ENCODE results near the gene HK3. TPM values are rescaled to one million over a fixed set of nuclear protein-coding genes. Genes with fewer than 3 reads are reported as not detected.

The HK3 gene
- polyA plus RNA-seq, 4 donors, result 0.30 to 7.5 (median 1.5) TPM

- DNase-seq (no peak), FAIRE-seq (no peak)
- peaks cover 17 to 18% (median 17%) of the 10 kb centered on the region in 3 donors for H3K36me3 ChIP-seq (ENCODE audit: control insufficient read depth in 3 of 3, insufficient read depth in 2 of 3, low read depth in 1 of 3, low read length in 3 of 3)
- WGBS, 3 donors, result 70 to 73% (median 71%) methylated on average over 7 of the region's 7 CpGs
- H3K27me3 ChIP-seq (ENCODE audit: control insufficient read depth in 3 of 3, insufficient read depth in 3 of 3, low read length in 3 of 3), result peaks cover 0 to 6% (median 0%) of the 10 kb centered on the region in 3 donors
- no peaks in the 10 kb centered on the region for H3K4me1 ChIP-seq (ENCODE audit: control insufficient read depth in 3 of 3, insufficient read depth in 2 of 3, low read depth in 1 of 3, low read length in 2 of 3)
- H3K4me3 ChIP-seq (ENCODE audit: low read depth in 1 of 3, low read length in 3 of 3), result no peak overlapping the region
- H3K9me3 ChIP-seq (ENCODE audit: control insufficient read depth in 2 of 2, insufficient read depth in 1 of 2, low read depth in 1 of 2, low read length in 1 of 2), result no peaks in the 10 kb centered on the region
- no peak overlapping the region for H3K27ac ChIP-seq (ENCODE audit: low read depth in 1 of 3, low read length in 2 of 3)
Observed at GRCh38 chr5:176900780-176901204, 1.6 kb upstream of the HK3 start.

DNA sequence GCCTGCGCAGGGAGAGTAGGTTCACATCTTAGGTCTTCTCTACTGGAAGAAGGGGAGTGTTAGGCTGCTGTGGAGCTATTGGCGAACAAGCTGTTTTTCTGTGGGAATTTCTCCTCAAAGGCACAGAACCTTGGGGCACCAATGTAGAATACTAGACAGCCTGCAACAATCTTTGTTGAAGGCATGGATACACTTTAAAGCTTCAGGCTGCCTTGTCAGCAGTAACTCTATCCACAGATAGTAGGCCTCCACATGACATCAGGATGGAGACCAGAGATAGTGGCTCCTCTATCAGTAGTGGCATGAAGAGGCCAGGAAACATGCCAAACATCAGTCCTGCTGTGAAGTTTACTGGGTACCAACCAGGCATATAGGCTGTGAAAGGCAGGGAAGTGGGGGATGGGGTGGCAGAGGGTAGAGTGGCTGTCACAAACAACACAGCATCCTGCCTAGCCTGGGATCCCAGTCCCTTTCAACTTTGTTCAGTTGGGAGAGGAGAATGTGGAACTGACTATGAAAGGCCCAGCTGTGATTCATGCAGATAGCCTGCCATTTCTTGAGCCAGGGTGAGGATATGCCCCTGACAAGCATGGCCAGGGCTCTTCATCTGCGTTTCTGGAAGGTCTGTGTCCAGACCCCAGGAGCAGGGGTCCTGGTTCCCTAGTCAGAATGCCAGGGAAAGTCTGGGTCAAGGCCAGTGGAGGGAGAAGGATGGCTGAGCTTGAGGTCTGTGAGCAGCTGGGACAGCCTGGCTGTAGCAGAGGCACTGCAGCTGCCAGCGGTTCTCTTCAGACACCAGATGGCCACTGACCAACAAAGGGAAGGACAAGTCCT, 1.0 kb upstream of the HK3 start:
- FAIRE-seq, result no peak

GRCh38 chr5:176897263-176897662, 1.9 kb downstream of the HK3 start:
- Histone ChIP-seq H3K4me1 (ENCODE audit: control insufficient read depth in 3 of 3, insufficient read depth in 2 of 3, low read depth in 1 of 3, low read length in 2 of 3) (no peaks in the 10 kb centered on the region), H3K36me3 (ENCODE audit: control insufficient read depth in 3 of 3, insufficient read depth in 2 of 3, low read depth in 1 of 3, low read length in 3 of 3) (peaks cover 0 to 4% (median 0%) of the 10 kb centered on the region in 3 donors), H3K9me3 (ENCODE audit: control insufficient read depth in 2 of 2, insufficient read depth in 1 of 2, low read depth in 1 of 2, low read length in 1 of 2) (no peaks in the 10 kb centered on the region), H3K27me3 (ENCODE audit: control insufficient read depth in 3 of 3, insufficient read depth in 3 of 3, low read length in 3 of 3) (peaks cover 0 to 9% (median 0%) of the 10 kb centered on the region in 3 donors), H3K4me3 (ENCODE audit: low read depth in 1 of 3, low read length in 3 of 3) (no peak overlapping the region), H3K27ac (ENCODE audit: low read depth in 1 of 3, low read length in 2 of 3) (no peak overlapping the region)
- WGBS, 3 donors, result 56 to 66% (median 60%) methylated on average over 3 of the region's 3 CpGs
- DNase-seq (no peak), FAIRE-seq (no peak)

More for the DNA sequence above, 1.0 kb upstream of the HK3 start:
- peaks cover 12 to 15% (median 14%) of the 10 kb centered on the region in 3 donors for H3K36me3 ChIP-seq (ENCODE audit: control insufficient read depth in 3 of 3, insufficient read depth in 2 of 3, low read depth in 1 of 3, low read length in 3 of 3)
- no peaks in the 10 kb centered on the region for H3K9me3 ChIP-seq (ENCODE audit: control insufficient read depth in 2 of 2, insufficient read depth in 1 of 2, low read depth in 1 of 2, low read length in 1 of 2)
- H3K4me3 ChIP-seq (ENCODE audit: low read depth in 1 of 3, low read length in 3 of 3), result no peak overlapping the region
- H3K27me3 ChIP-seq (ENCODE audit: control insufficient read depth in 3 of 3, insufficient read depth in 3 of 3, low read length in 3 of 3), result peaks cover 0 to 6% (median 0%) of the 10 kb centered on the region in 3 donors
- no peak for DNase-seq
- H3K27ac ChIP-seq (ENCODE audit: low read depth in 1 of 3, low read length in 2 of 3), result no peak overlapping the region
- no peaks in the 10 kb centered on the region for H3K4me1 ChIP-seq (ENCODE audit: control insufficient read depth in 3 of 3, insufficient read depth in 2 of 3, low read depth in 1 of 3, low read length in 2 of 3)
- 78 to 92% (median 86%) methylated on average over 4 of the region's 4 CpGs for WGBS, 3 donors

- H3K4me1 ChIP-seq (ENCODE audit: control insufficient read depth in 3 of 3, insufficient read depth in 2 of 3, low read depth in 1 of 3, low read length in 2 of 3), result no peaks in the 10 kb centered on the region
- no peak for DNase-seq
- no peaks in the 10 kb centered on the region for H3K9me3 ChIP-seq (ENCODE audit: control insufficient read depth in 2 of 2, insufficient read depth in 1 of 2, low read depth in 1 of 2, low read length in 1 of 2)
- H3K36me3 ChIP-seq (ENCODE audit: control insufficient read depth in 3 of 3, insufficient read depth in 2 of 3, low read depth in 1 of 3, low read length in 3 of 3), result peaks cover 0 to 3% (median 0%) of the 10 kb centered on the region in 3 donors
- FAIRE-seq, result no peak
- H3K27ac ChIP-seq (ENCODE audit: low read depth in 1 of 3, low read length in 2 of 3), result no peak overlapping the region
- WGBS, 3 donors, result 81 to 88% (median 86%) methylated on average over 4 of the region's 4 CpGs
- peaks cover 0 to 9% (median 0%) of the 10 kb centered on the region in 3 donors for H3K27me3 ChIP-seq (ENCODE audit: control insufficient read depth in 3 of 3, insufficient read depth in 3 of 3, low read length in 3 of 3)
- no peak overlapping the region for H3K4me3 ChIP-seq (ENCODE audit: low read depth in 1 of 3, low read length in 3 of 3)
Observed at GRCh38 chr5:176895831-176896230, 3.3 kb downstream of the HK3 start.

- FAIRE-seq, result no peak
- WGBS, 3 donors, result 83 to 91% (median 90%) methylated on average over 6 of the region's 6 CpGs
- H3K27ac ChIP-seq (ENCODE audit: low read depth in 1 of 3, low read length in 2 of 3), result no peak overlapping the region
Observed at GRCh38 chr5:176894298-176894697, 4.8 kb downstream of the HK3 start.

DNA sequence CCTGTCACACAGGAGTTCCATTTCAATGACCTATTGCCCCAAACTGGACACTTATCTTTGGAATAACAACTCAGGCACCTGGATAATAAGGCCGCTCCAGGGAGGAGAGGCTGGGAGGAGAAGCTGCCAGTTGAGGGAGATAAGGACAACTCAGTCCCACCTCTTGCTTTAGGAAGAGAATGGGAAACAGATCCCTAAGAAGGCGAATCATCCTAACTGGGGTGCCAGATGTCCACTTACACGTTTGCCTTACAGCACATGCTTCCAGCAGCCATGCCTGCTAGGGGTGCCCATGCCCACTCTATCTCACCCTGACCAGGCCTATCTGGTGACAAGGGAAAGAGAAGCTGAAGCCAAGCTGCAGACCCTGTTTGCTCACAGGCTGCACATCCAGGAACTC, 6.5 kb downstream of the HK3 start:
- H3K4me1 ChIP-seq (ENCODE audit: control insufficient read depth in 3 of 3, insufficient read depth in 2 of 3, low read depth in 1 of 3, low read length in 2 of 3), result no peaks in the 10 kb centered on the region
- H3K36me3 ChIP-seq (ENCODE audit: control insufficient read depth in 3 of 3, insufficient read depth in 2 of 3, low read depth in 1 of 3, low read length in 3 of 3), result no peaks in the 10 kb centered on the region
- H3K4me3 ChIP-seq (ENCODE audit: low read depth in 1 of 3, low read length in 3 of 3), result no peak overlapping the region
- peaks cover 0 to 9% (median 0%) of the 10 kb centered on the region in 3 donors for H3K27me3 ChIP-seq (ENCODE audit: control insufficient read depth in 3 of 3, insufficient read depth in 3 of 3, low read length in 3 of 3)
- H3K27ac ChIP-seq (ENCODE audit: low read depth in 1 of 3, low read length in 2 of 3), result no peak overlapping the region
- WGBS, 3 donors, result 51 to 59% (median 53%) methylated on average over 3 of the region's 3 CpGs
- FAIRE-seq (no peak), DNase-seq (no peak)
- H3K9me3 ChIP-seq (ENCODE audit: control insufficient read depth in 2 of 2, insufficient read depth in 1 of 2, low read depth in 1 of 2, low read length in 1 of 2), result no peaks in the 10 kb centered on the region

More at GRCh38 chr5:176894298-176894697, 4.8 kb downstream of the HK3 start:
- peaks cover 0 to 9% (median 0%) of the 10 kb centered on the region in 3 donors for H3K27me3 ChIP-seq (ENCODE audit: control insufficient read depth in 3 of 3, insufficient read depth in 3 of 3, low read length in 3 of 3)
- no peak overlapping the region for H3K4me3 ChIP-seq (ENCODE audit: low read depth in 1 of 3, low read length in 3 of 3)
- no peaks in the 10 kb centered on the region for H3K9me3 ChIP-seq (ENCODE audit: control insufficient read depth in 2 of 2, insufficient read depth in 1 of 2, low read depth in 1 of 2, low read length in 1 of 2)
- H3K4me1 ChIP-seq (ENCODE audit: control insufficient read depth in 3 of 3, insufficient read depth in 2 of 3, low read depth in 1 of 3, low read length in 2 of 3), result no peaks in the 10 kb centered on the region
- no peak for DNase-seq
- H3K36me3 ChIP-seq (ENCODE audit: control insufficient read depth in 3 of 3, insufficient read depth in 2 of 3, low read depth in 1 of 3, low read length in 3 of 3), result no peaks in the 10 kb centered on the region

DNA sequence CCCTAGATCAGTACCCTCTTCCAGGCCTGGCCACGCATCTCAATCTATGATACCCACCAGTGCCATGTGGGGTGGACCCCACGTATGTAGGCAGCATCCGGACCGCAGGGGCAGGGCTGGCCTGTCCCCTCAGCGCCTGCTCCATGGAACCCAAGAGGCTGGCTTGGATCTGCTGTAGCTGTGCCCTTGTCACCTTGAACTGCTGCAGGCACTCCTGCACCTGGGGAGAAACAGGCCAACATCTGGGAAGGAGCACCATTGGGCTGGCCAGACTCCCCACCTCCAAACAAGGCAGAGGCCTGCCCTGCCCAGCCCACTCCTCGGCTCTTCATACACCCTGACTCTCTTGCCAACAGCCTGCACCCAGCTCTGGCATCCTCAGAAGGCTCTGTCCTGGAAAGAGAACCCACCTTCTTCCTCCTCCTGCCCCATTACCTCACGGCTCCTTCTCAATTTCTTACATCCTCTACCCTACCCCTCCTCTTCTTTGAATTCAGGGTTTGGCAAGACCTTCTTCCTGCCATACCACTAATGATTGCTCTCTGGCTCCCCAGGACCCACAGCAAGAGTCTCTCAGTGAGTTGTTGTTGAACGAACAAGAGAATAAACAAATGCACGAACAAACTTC, 7.7 kb downstream of the HK3 start:
- H3K27me3 ChIP-seq (ENCODE audit: control insufficient read depth in 3 of 3, insufficient read depth in 3 of 3, low read length in 3 of 3), result peaks cover 0 to 4% (median 0%) of the 10 kb centered on the region in 3 donors
- H3K4me3 ChIP-seq (ENCODE audit: low read depth in 1 of 3, low read length in 3 of 3), result no peak overlapping the region
- WGBS, 3 donors, result 72 to 83% (median 76%) methylated on average over 9 of the region's 9 CpGs
- no peaks in the 10 kb centered on the region for H3K9me3 ChIP-seq (ENCODE audit: control insufficient read depth in 2 of 2, insufficient read depth in 1 of 2, low read depth in 1 of 2, low read length in 1 of 2)
- H3K4me1 ChIP-seq (ENCODE audit: control insufficient read depth in 3 of 3, insufficient read depth in 2 of 3, low read depth in 1 of 3, low read length in 2 of 3), result no peaks in the 10 kb centered on the region
- no peaks in the 10 kb centered on the region for H3K36me3 ChIP-seq (ENCODE audit: control insufficient read depth in 3 of 3, insufficient read depth in 2 of 3, low read depth in 1 of 3, low read length in 3 of 3)
- FAIRE-seq (no peak), DNase-seq (no peak)
- H3K27ac ChIP-seq (ENCODE audit: low read depth in 1 of 3, low read length in 2 of 3), result no peak overlapping the region

GRCh38 chr5:176890455-176891330, 8.5 kb downstream of the HK3 start:
- WGBS, 3 donors, result 64 to 76% (median 75%) methylated on average over 9 of the region's 9 CpGs
- DNase-seq, result no peak

More at GRCh38 chr5:176890455-176891330, 8.5 kb downstream of the HK3 start:
- no peak for FAIRE-seq
- Histone ChIP-seq H3K4me1 (ENCODE audit: control insufficient read depth in 3 of 3, insufficient read depth in 2 of 3, low read depth in 1 of 3, low read length in 2 of 3) (no peaks in the 10 kb centered on the region), H3K9me3 (ENCODE audit: control insufficient read depth in 2 of 2, insufficient read depth in 1 of 2, low read depth in 1 of 2, low read length in 1 of 2) (no peaks in the 10 kb centered on the region), H3K27ac (ENCODE audit: low read depth in 1 of 3, low read length in 2 of 3) (no peak overlapping the region), H3K4me3 (ENCODE audit: low read depth in 1 of 3, low read length in 3 of 3) (no peak overlapping the region), H3K36me3 (ENCODE audit: control insufficient read depth in 3 of 3, insufficient read depth in 2 of 3, low read depth in 1 of 3, low read length in 3 of 3) (no peaks in the 10 kb centered on the region), H3K27me3 (ENCODE audit: control insufficient read depth in 3 of 3, insufficient read depth in 3 of 3, low read length in 3 of 3) (peaks cover 0 to 4% (median 0%) of the 10 kb centered on the region in 3 donors)
